ENCODE data around the gene DIAPH2. TPM values are rescaled to one million over a fixed set of nuclear protein-coding genes. Genes with fewer than 3 reads are reported as not detected.

DIAPH2 gene
- total RNA-seq, 2 donors from 2014 or later, result 42.4 to 66.0 TPM

DNA sequence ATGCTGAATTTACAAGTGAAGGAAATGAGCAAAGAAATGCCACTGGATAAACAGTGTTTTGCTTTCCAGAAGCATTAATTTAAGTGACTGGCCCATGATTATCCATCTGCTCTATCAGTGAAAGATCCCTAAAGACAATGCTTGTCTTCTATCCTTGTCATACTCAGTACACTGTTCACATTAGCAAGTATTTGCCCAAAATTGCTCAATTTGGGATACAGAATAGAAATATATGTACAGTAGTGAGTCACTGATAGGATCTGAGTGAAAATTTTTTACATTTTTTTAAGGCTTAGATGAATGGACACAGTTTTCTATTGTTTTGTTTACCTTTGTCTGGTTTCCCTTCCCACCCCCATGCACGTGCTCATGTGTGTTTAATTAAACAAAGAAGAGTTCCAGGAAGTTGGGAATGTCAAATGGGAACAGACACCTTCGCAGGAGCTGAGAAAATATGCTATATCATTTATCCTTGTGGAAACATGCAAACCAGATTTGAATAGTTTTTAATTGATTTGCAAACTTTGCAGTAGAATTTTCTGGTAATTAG lies 855.4 kb downstream of the DIAPH2 start:
- Histone ChIP-seq H3K4me1 (ENCODE audit: control insufficient read depth in 1 of 2, low read depth in 2 of 2) (no peaks in the 10 kb centered on the region), H3K9me3 (no peaks in the 10 kb centered on the region), H3K27ac (no peak overlapping the region), H3K36me3 (no peaks in the 10 kb centered on the region), H3K27me3 (replicated peaks; ENCODE audit: insufficient read depth) (no peaks in the 10 kb centered on the region), H3K4me3 (no peak overlapping the region)
- no peak for DNase-seq (ENCODE audit: low spot score)
- no peak for ATAC-seq (ENCODE audit: insufficient number of reproducible peaks, low FRiP score, low read depth)
- TF ChIP-seq, protein P1, sequence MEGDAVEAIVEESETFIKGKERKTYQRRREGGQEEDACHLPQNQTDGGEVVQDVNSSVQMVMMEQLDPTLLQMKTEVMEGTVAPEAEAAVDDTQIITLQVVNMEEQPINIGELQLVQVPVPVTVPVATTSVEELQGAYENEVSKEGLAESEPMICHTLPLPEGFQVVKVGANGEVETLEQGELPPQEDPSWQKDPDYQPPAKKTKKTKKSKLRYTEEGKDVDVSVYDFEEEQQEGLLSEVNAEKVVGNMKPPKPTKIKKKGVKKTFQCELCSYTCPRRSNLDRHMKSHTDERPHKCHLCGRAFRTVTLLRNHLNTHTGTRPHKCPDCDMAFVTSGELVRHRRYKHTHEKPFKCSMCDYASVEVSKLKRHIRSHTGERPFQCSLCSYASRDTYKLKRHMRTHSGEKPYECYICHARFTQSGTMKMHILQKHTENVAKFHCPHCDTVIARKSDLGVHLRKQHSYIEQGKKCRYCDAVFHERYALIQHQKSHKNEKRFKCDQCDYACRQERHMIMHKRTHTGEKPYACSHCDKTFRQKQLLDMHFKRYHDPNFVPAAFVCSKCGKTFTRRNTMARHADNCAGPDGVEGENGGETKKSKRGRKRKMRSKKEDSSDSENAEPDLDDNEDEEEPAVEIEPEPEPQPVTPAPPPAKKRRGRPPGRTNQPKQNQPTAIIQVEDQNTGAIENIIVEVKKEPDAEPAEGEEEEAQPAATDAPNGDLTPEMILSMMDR (IDR thresholded peaks at IDR 0.05), result no peak

DNA sequence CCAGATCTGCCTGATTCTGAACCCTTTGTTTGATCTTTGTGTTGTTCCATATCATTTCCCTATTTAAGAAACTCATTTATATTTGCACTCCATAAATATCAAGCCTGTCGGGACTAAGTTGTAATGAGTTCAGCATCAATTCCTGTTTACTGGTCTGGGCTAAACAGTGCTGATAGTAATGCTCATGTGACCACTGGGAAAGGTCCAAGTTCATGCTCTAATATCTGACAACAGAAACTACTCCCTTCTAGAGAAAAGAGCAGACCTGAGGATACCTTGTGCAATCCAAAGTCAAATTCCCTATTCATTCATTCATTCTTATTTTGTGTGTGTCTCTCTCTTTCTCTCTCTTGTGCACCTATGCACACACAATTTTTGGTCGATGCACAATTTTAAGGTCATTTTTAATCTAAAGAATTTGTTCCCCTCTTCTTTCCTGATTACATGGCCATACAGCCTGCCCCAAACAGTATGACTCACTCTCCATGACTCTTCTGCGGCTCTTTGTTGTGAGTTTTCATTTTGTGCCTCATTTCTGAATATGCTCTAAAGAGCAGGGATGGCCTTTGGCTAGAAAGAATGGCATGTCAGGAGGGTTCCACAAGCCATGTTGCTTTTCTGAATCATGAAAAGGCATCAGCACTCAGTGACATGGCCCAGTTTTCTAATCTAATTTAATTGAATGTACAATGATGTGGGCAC lies 863.4 kb downstream of the DIAPH2 start:
- Histone ChIP-seq H3K4me1 (ENCODE audit: control insufficient read depth in 1 of 2, low read depth in 2 of 2) (no peaks in the 10 kb centered on the region), H3K27ac (no peak overlapping the region), H3K27me3 (replicated peaks; ENCODE audit: insufficient read depth) (no peaks in the 10 kb centered on the region), H3K36me3 (no peaks in the 10 kb centered on the region), H3K9me3 (no peaks in the 10 kb centered on the region), H3K4me3 (no peak overlapping the region)
- TF ChIP-seq, protein P1 (IDR thresholded peaks at IDR 0.05), result no peak
- ATAC-seq (ENCODE audit: insufficient number of reproducible peaks, low FRiP score, low read depth) (no peak), DNase-seq (ENCODE audit: low spot score) (no peak)

DNA sequence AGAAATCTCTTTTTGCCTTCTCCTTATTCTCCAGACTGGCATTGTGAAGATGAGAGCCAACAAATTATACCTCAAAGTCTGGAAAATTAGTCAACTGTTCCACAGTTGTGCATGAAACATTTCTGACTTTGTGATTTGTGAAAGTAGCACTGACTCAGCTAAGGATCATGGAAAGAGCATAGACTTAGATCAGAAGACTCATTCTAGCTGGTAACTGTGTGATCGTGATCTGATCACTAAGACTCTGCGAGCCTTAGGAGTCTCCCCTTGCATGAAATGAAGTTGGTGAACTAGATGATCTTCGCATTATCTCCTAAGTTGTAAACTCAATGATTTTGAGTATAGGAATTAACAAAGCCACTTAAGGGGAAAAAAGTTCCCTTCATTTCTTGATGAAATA lies 867.2 kb downstream of the DIAPH2 start:
- no peaks in the 10 kb centered on the region for H3K9me3 ChIP-seq
- no peak overlapping the region for H3K4me3 ChIP-seq
- no peak overlapping the region for H3K27ac ChIP-seq
- H3K4me1 ChIP-seq (ENCODE audit: control insufficient read depth in 1 of 2, low read depth in 2 of 2), result no peaks in the 10 kb centered on the region
- TF ChIP-seq, protein P1 (IDR thresholded peaks at IDR 0.05), result no peak
- no peak for DNase-seq (ENCODE audit: low spot score)
- H3K36me3 ChIP-seq, result no peaks in the 10 kb centered on the region
- no peaks in the 10 kb centered on the region for H3K27me3 ChIP-seq (replicated peaks; ENCODE audit: insufficient read depth)
- ATAC-seq (ENCODE audit: insufficient number of reproducible peaks, low FRiP score, low read depth), result no peak

DNA sequence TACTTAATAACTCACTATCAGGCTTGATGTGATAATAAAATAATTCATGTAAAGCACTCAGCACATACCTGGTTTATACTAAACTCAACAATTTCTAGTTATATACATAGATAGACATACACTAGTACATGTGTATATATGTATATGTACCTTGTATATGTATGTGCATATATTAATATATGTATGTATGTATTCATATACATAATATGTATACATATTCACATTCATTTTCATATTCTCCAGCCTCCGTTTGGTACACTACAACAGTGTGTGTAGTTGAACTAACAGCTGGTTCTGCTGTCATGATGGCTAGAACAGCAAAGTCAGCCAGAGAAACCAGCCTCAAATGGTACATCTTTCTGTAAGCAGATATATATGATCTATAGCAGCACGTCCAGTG lies 869.2 kb downstream of the DIAPH2 start:
- Histone ChIP-seq H3K36me3 (no peaks in the 10 kb centered on the region), H3K4me3 (no peak overlapping the region), H3K4me1 (ENCODE audit: control insufficient read depth in 1 of 2, low read depth in 2 of 2) (no peaks in the 10 kb centered on the region), H3K9me3 (no peaks in the 10 kb centered on the region), H3K27me3 (replicated peaks; ENCODE audit: insufficient read depth) (no peaks in the 10 kb centered on the region), H3K27ac (no peak overlapping the region)
- no peak for DNase-seq (ENCODE audit: low spot score)
- TF ChIP-seq, protein P1 (IDR thresholded peaks at IDR 0.05), result no peak
- no peak for ATAC-seq (ENCODE audit: insufficient number of reproducible peaks, low FRiP score, low read depth)

DNA sequence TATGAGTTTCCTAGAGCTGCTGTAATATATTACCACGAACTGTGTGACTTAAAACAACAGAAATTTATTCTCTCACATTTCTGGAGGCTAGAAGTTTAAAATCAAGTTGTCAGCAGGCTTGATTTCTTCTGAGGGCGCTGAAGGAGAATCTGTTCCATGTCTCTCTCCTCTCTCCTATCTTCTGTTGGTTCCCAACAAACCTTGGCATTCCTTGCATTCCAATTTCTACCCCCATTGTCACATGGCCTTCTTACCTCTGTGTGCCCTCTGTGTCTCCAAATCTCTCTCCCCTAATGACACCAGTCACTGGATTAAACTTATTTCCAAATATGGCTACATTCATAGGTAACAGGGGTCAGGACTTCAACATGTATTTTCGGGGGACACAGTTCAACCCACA lies 871.7 kb downstream of the DIAPH2 start:
- Histone ChIP-seq H3K4me1 (ENCODE audit: control insufficient read depth in 1 of 2, low read depth in 2 of 2) (no peaks in the 10 kb centered on the region), H3K4me3 (no peak overlapping the region), H3K36me3 (no peaks in the 10 kb centered on the region), H3K27ac (no peak overlapping the region), H3K9me3 (no peaks in the 10 kb centered on the region), H3K27me3 (replicated peaks; ENCODE audit: insufficient read depth) (no peaks in the 10 kb centered on the region)
- DNase-seq (ENCODE audit: low spot score) (no peak), ATAC-seq (ENCODE audit: insufficient number of reproducible peaks, low FRiP score, low read depth) (no peak)
- TF ChIP-seq, protein P1 (IDR thresholded peaks at IDR 0.05), result no peak
